Esophagus muscularis mucosa (tissue), 4 donors: ENCODE data around the gene ARHGAP31. TPM values are rescaled to one million over a fixed set of nuclear protein-coding genes. Genes with fewer than 3 reads are reported as not detected.
A peak's percentile ranks its signal among the peaks of the same experiment; 100 is the strongest.

Source experiments
- DNase-seq: peaks from one replicate; pipeline ENCODE4 v3.0.0-alpha.2; 2017; ENCODE audit errors: extremely low spot score
- H3K27ac ChIP-seq, 4 donors: fragments of 200-600 bp; sonication (generic); replicated peaks in 1 of 4; 1 replicate in 3 of 4; 2 replicates in 1 of 4; pipeline ENCODE4 v1.5.1; 2016 to 2019; ENCODE audit warnings: mild to moderate bottlenecking in 1 of 4
- H3K27me3 ChIP-seq, 4 donors: fragments of 200-600 bp; sonication (generic); one replicate each; pipeline versions ENCODE4 v1.5.1 to v1.6.0; 2016 to 2019
- H3K36me3 ChIP-seq, 4 donors: fragments of 200-600 bp; sonication (generic); one replicate each; pipeline ENCODE4 v1.5.1; 2016 to 2019
- H3K4me1 ChIP-seq, 4 donors: fragments of 200-600 bp; sonication (generic); one replicate each; pipeline ENCODE4 v1.5.1; 2016 to 2019
- H3K4me3 ChIP-seq, 4 donors: fragments of 200-600 bp; sonication (generic); 1 replicate in 2 of 4; 2 replicates in 2 of 4; pipeline ENCODE4 v1.5.1; 2016 to 2019; ENCODE audit warnings: mild to moderate bottlenecking in 4 of 4, moderate library complexity in 1 of 4
- H3K9me3 ChIP-seq, 4 donors: fragments of 200-600 bp; sonication (generic); 1 replicate in 3 of 4; 2 replicates in 1 of 4; pipeline ENCODE4 v1.5.1; 2016 to 2019
- CTCF ChIP-seq, 3 experiments: fragments of 200-600 bp in 2 of 3; fragments of 450-650 bp in 1 of 3; sonication (generic) in 2 of 3; IDR thresholded peaks; one replicate each; pipeline ENCODE4 v1.5.1; 2017 to 2019; ENCODE audit warnings: antibody characterized with exemption in 3 of 3, mild to moderate bottlenecking in 2 of 3, moderate library complexity in 1 of 3
- EP300 ChIP-seq: sonication (generic); formaldehyde crosslinking; IDR thresholded peaks from one replicate; pipeline ENCODE4 v1.6.1; 2017; ENCODE audit warnings: antibody characterized with exemption
- POLR2A ChIP-seq: fragments of 450-650 bp; IDR thresholded peaks from one replicate; pipeline ENCODE4 v1.6.1; 2017; ENCODE audit warnings: antibody characterized with exemption, moderate library complexity, mild to moderate bottlenecking, low read depth
- POLR2AphosphoS5 ChIP-seq, 2 donors: sonication (generic); formaldehyde crosslinking; IDR thresholded peaks; one replicate each; pipeline ENCODE4 v1.6.1; 2017; ENCODE audit warnings: antibody characterized with exemption in 2 of 2
- WGBS: methylation state at CpG from one replicate; pipeline ENCODE4 v1.1.5; 2018; 5-methylcytosine and 5-hydroxymethylcytosine counted together
- intact Hi-C: fragments of 100-400 bp; cut with DNase I; formaldehyde crosslinking; loops from one replicate; pipeline ENCODE4 v1.15.1; 2023
- total RNA-seq, 4 donors: library from RNA; depleted of rRNA; stranded (reverse); fragments of >200 nt; gene quantifications; one replicate each; pipeline versions ENCODE4 v1.1.0 to v1.2.1, GENCODE V29; 2016

ARHGAP31 gene
- total RNA-seq, 4 donors from 2014 or later = 14.5 to 25.9 (median 23.1) TPM

DNA sequence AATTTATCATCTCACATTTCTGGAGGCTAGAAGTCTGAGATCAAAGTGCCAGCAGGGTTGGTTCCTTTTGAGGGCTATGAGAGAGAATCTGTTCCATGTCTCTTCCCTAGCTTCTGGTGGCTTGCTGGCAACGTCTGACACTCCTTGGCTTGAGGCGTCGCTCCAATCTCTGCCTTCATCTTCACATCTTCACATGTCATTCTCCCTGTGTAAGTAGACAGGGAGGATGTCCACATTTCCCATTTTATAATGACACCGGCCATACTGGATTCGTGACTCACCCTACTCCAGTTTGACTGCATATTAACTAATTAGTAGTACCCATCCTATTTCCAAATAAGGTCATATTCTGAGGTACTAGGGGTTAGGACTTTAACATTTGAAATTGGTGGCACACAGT lies 17.5 kb upstream of the ARHGAP31 start:
- no peak overlapping the region for H3K4me3 ChIP-seq
- no peaks in the 10 kb centered on the region for H3K36me3 ChIP-seq
- 80% methylated on average over 5 of the region's 5 CpGs for WGBS
- H3K4me1 ChIP-seq = peaks cover 10 to 19% (median 16%) of the 10 kb centered on the region in 4 donors
- TF ChIP-seq EP300 = no peak
- TF ChIP-seq POLR2AphosphoS5 (IDR thresholded peaks at IDR 0.05) = no peak
- no peak for TF ChIP-seq POLR2A
- no peak for TF ChIP-seq CTCF (IDR thresholded peaks at IDR 0.05)
- no peak overlapping the region for H3K27ac ChIP-seq
- no peak for DNase-seq
- intact Hi-C loops = no loop called here
- no peaks in the 10 kb centered on the region for H3K27me3 ChIP-seq
- H3K9me3 ChIP-seq = no peaks in the 10 kb centered on the region

DNA sequence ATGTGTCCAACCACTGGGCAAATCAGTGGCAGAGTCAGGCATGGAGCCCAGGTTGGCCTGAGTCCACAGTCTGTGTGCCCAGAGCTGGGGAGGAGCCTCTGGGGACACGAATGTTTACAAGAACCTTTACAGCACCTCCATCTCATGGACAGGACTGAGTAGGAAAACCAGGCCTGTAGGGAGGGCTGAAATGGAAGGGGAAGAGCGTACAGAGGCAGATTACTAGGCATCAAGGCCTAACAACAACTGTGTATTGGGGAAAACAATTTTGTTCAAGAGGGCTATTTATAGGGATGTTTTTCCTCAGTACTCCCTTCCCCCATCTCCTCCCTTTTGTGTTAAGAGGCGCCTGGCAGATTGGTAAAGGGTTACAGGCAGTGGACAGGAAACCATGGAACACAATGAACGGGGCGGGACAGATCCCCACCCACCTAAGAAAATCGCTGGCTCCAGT lies 15.1 kb upstream of the ARHGAP31 start:
- TF ChIP-seq CTCF (IDR thresholded peaks at IDR 0.05) (no peak), POLR2AphosphoS5 (IDR thresholded peaks at IDR 0.05) (peak in 1 of 2 donors; percentile 36)
- DNase-seq = no peak
- intact Hi-C loops = no loop called here
- Histone ChIP-seq H3K4me3 (no peak overlapping the region), H3K27ac (peak overlapping the region; percentile 52 to 70 (median 65)), H3K27me3 (no peaks in the 10 kb centered on the region), H3K36me3 (no peaks in the 10 kb centered on the region), H3K4me1 (peaks cover 10 to 19% (median 16%) of the 10 kb centered on the region in 4 donors), H3K9me3 (no peaks in the 10 kb centered on the region)
- 75% methylated on average over 6 of the region's 6 CpGs for WGBS

GRCh38 chr3:119279584-119280243 lies 14.5 kb upstream of the ARHGAP31 start:
- WGBS = 78% methylated on average over 5 of the region's 5 CpGs
- H3K27ac ChIP-seq = peak overlapping the region; percentile 52 to 70 (median 65)
- no peak for TF ChIP-seq CTCF (IDR thresholded peaks at IDR 0.05)
- TF ChIP-seq POLR2AphosphoS5 (IDR thresholded peaks at IDR 0.05) = no peak
- TF ChIP-seq EP300 = no peak
- no peak for TF ChIP-seq POLR2A
- H3K4me3 ChIP-seq = no peak overlapping the region
- intact Hi-C loops = no loop called here
- peaks cover 10 to 19% (median 16%) of the 10 kb centered on the region in 4 donors for H3K4me1 ChIP-seq
- H3K27me3 ChIP-seq = no peaks in the 10 kb centered on the region
- no peak for DNase-seq
- H3K9me3 ChIP-seq = no peaks in the 10 kb centered on the region
- no peaks in the 10 kb centered on the region for H3K36me3 ChIP-seq

DNA sequence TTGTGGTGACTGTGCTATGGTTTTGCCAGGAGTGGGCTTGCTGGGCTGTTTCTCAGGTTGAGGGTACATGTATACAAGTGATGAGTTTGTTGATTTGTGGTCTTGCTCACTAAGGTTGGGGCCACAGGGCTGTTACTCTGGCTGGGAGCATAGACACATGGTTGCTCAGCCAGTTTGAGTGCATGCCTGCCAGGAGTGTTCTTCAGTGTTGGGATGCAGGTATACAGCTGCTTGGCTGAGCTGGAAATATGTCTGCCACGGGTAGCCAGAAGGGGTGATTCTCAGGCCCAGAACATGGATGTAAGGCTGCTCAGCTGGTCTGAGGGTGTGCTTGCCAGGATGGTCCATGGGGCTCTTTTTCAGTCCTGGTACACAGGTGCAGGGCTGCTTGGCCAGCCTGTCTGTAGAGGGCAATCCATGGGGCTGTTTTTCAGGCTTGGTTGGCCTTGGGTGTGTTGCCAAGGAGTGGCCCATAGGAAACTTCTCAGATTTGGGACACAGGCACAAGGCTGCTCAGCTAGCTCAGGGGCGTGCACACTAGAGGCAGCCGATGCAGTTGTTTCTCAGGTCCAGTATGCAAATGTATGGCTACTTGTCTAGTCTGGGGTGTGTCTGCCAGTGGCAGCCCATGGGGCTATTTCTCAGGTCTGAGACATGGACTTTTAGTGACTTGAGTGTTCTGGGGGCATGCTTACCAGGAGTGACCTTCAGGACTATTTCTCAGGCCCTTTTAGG lies 5.3 kb upstream of the ARHGAP31 start:
- peak; percentile 60 for DNase-seq
- Histone ChIP-seq H3K4me1 (peaks cover 10 to 14% (median 12%) of the 10 kb centered on the region in 4 donors), H3K27ac (no peak overlapping the region), H3K4me3 (no peak overlapping the region), H3K9me3 (peaks cover 0 to 14% (median 2%) of the 10 kb centered on the region in 4 donors), H3K36me3 (no peaks in the 10 kb centered on the region), H3K27me3 (no peaks in the 10 kb centered on the region)
- 88% methylated on average over 1 of the region's 3 CpGs for WGBS
- TF ChIP-seq CTCF (IDR thresholded peaks at IDR 0.05) (no peak), POLR2A (no peak), EP300 (no peak), POLR2AphosphoS5 (IDR thresholded peaks at IDR 0.05) (no peak)
- intact Hi-C loops = no loop called here
